H1 (cell line): ENCODE results near the gene ADAMTS15. TPM values are rescaled to one million over a fixed set of nuclear protein-coding genes. Genes with fewer than 3 reads are reported as not detected.

Experiments used
- BACH1 ChIP-seq: IDR thresholded peaks from 2 replicates; pipeline ENCODE4 v1.6.1; 2012; ENCODE audit warnings: low read length, improper control_type of control experiment
- JUN ChIP-seq: IDR thresholded peaks from 2 replicates; pipeline ENCODE4 v1.6.1; 2011; ENCODE audit warnings: low read depth, mild to moderate bottlenecking, improper control_type of control experiment, low read length
- JUND ChIP-seq: IDR thresholded peaks from 2 replicates; pipeline ENCODE4 v1.6.1; 2011; ENCODE audit warnings: mild to moderate bottlenecking, improper control_type of control experiment, low read length
- KDM1A ChIP-seq: fragments of 200-600, 300-600 bp; sonication (generic); IDR thresholded peaks from 2 replicates; pipeline ENCODE4 v1.7.1; 2016; ENCODE audit warnings: mild to moderate bottlenecking, low read length, borderline replicate concordance
- POU5F1 ChIP-seq: IDR thresholded peaks from 2 replicates; pipeline ENCODE4 v1.6.1; 2011; ENCODE audit warnings: low read depth, mild to moderate bottlenecking, low read length, moderate library complexity
- SP2 ChIP-seq: IDR thresholded peaks from 2 replicates; pipeline ENCODE4 v1.6.1; 2012; ENCODE audit warnings: mild to moderate bottlenecking, low read length, inconsistent platforms
- SP4 ChIP-seq: IDR thresholded peaks from 2 replicates; pipeline ENCODE4 v1.6.1; 2012; ENCODE audit warnings: low read length, inconsistent platforms
- TAF7 ChIP-seq: optimal IDR thresholded peaks from 2 replicates; pipeline ENCODE3; 2011; ENCODE audit warnings: low read depth, mild to moderate bottlenecking, inconsistent platforms, low read length, moderate library complexity, borderline replicate concordance
- ZNF274 ChIP-seq: IDR thresholded peaks from 2 replicates; pipeline ENCODE4 v1.7.0; 2012; ENCODE audit warnings: low read length, borderline replicate concordance; ENCODE audit errors: extremely low read depth
- polyA plus RNA-seq, 7 experiments: library from polyadenylated mRNA; depleted of rRNA in 3 of 7; stranded (reverse) in 5 of 7; unstranded in 2 of 7; fragments of >200 nt in 5 of 7; fragments of 200-250 nt in 2 of 7; gene quantifications; 1 replicate in 5 of 7; 2 replicates in 1 of 7; 4 replicates in 1 of 7; pipeline versions ENCODE4 v1.2.1 to v1.2.3, GENCODE V29; 2011 to 2013; ENCODE audit warnings: missing spikeins in 2 of 7, mixed read lengths in 2 of 7
- total RNA-seq: library from RNA; stranded (reverse); fragmentation: NEBNext Ultra II Directional; extraction: Animal tissue kit (Norgen Biotek cat#: 25700); gene quantifications from 2 replicates; pipeline ENCODE4 v1.2.1, GENCODE V29; 2021
- TF ChIP-seq, protein P1 (sequence below): fragments of 300-600 bp; sonication (generic); IDR thresholded peaks from 2 replicates; pipeline ENCODE4 v1.7.1; 2012; ENCODE audit warnings: low read length, moderate library complexity, mild to moderate bottlenecking, inconsistent platforms; ENCODE audit not compliant: insufficient replicate concordance
- TF ChIP-seq, protein P2 (sequence below): IDR thresholded peaks from 2 replicates; pipeline ENCODE4 v1.6.1; 2012; ENCODE audit warnings: inconsistent platforms
- TF ChIP-seq, protein P3 (sequence below): IDR thresholded peaks from 2 replicates; pipeline ENCODE4 v1.6.1; 2011; ENCODE audit warnings: low read depth, mild to moderate bottlenecking, low read length; ENCODE audit not compliant: insufficient read depth

ADAMTS15 gene
- total and polyA plus RNA-seq, 2 of the 8 experiments (the other 6 are each of a cell fraction or from before 2014, with no cell fraction given), result 1.7 to 4.7 TPM

DNA sequence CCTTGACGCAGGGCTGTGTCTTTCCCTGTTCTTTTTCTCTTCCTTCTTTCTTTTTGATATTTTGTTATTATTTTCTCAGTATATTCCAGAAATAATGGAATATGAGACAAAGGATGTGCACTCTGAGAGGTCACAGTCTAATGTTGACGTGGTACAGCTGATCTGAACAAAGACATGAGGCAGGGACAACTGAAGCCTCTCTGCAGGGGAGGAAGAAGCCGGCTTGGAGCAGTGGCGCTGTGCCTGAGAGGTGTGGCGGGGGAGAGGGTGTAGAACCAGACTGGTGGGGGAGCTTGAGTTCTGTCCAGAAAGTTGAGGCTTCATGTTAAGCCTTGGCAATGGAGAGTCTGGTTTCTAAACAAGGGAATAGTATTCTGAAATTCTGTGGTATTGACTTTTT is 34.7 kb downstream of the ADAMTS15 start (continued):
- TF ChIP-seq, protein P1, sequence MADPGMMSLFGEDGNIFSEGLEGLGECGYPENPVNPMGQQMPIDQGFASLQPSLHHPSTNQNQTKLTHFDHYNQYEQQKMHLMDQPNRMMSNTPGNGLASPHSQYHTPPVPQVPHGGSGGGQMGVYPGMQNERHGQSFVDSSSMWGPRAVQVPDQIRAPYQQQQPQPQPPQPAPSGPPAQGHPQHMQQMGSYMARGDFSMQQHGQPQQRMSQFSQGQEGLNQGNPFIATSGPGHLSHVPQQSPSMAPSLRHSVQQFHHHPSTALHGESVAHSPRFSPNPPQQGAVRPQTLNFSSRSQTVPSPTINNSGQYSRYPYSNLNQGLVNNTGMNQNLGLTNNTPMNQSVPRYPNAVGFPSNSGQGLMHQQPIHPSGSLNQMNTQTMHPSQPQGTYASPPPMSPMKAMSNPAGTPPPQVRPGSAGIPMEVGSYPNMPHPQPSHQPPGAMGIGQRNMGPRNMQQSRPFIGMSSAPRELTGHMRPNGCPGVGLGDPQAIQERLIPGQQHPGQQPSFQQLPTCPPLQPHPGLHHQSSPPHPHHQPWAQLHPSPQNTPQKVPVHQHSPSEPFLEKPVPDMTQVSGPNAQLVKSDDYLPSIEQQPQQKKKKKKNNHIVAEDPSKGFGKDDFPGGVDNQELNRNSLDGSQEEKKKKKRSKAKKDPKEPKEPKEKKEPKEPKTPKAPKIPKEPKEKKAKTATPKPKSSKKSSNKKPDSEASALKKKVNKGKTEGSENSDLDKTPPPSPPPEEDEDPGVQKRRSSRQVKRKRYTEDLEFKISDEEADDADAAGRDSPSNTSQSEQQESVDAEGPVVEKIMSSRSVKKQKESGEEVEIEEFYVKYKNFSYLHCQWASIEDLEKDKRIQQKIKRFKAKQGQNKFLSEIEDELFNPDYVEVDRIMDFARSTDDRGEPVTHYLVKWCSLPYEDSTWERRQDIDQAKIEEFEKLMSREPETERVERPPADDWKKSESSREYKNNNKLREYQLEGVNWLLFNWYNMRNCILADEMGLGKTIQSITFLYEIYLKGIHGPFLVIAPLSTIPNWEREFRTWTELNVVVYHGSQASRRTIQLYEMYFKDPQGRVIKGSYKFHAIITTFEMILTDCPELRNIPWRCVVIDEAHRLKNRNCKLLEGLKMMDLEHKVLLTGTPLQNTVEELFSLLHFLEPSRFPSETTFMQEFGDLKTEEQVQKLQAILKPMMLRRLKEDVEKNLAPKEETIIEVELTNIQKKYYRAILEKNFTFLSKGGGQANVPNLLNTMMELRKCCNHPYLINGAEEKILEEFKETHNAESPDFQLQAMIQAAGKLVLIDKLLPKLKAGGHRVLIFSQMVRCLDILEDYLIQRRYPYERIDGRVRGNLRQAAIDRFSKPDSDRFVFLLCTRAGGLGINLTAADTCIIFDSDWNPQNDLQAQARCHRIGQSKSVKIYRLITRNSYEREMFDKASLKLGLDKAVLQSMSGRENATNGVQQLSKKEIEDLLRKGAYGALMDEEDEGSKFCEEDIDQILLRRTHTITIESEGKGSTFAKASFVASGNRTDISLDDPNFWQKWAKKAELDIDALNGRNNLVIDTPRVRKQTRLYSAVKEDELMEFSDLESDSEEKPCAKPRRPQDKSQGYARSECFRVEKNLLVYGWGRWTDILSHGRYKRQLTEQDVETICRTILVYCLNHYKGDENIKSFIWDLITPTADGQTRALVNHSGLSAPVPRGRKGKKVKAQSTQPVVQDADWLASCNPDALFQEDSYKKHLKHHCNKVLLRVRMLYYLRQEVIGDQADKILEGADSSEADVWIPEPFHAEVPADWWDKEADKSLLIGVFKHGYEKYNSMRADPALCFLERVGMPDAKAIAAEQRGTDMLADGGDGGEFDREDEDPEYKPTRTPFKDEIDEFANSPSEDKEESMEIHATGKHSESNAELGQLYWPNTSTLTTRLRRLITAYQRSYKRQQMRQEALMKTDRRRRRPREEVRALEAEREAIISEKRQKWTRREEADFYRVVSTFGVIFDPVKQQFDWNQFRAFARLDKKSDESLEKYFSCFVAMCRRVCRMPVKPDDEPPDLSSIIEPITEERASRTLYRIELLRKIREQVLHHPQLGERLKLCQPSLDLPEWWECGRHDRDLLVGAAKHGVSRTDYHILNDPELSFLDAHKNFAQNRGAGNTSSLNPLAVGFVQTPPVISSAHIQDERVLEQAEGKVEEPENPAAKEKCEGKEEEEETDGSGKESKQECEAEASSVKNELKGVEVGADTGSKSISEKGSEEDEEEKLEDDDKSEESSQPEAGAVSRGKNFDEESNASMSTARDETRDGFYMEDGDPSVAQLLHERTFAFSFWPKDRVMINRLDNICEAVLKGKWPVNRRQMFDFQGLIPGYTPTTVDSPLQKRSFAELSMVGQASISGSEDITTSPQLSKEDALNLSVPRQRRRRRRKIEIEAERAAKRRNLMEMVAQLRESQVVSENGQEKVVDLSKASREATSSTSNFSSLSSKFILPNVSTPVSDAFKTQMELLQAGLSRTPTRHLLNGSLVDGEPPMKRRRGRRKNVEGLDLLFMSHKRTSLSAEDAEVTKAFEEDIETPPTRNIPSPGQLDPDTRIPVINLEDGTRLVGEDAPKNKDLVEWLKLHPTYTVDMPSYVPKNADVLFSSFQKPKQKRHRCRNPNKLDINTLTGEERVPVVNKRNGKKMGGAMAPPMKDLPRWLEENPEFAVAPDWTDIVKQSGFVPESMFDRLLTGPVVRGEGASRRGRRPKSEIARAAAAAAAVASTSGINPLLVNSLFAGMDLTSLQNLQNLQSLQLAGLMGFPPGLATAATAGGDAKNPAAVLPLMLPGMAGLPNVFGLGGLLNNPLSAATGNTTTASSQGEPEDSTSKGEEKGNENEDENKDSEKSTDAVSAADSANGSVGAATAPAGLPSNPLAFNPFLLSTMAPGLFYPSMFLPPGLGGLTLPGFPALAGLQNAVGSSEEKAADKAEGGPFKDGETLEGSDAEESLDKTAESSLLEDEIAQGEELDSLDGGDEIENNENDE, result no peak
- TF ChIP-seq, protein P2, sequence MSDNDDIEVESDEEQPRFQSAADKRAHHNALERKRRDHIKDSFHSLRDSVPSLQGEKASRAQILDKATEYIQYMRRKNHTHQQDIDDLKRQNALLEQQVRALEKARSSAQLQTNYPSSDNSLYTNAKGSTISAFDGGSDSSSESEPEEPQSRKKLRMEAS, result no peak
- TF ChIP-seq, protein P3, sequence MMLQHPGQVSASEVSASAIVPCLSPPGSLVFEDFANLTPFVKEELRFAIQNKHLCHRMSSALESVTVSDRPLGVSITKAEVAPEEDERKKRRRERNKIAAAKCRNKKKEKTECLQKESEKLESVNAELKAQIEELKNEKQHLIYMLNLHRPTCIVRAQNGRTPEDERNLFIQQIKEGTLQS, result no peak
- no peak for TF ChIP-seq TAF7
- no peak for TF ChIP-seq BACH1
- no peak for TF ChIP-seq KDM1A
- TF ChIP-seq JUND, result no peak
- no peak for TF ChIP-seq ZNF274
- TF ChIP-seq JUN, result no peak
- TF ChIP-seq POU5F1, result no peak
- no peak for TF ChIP-seq SP4
- no peak for TF ChIP-seq SP2
